K562 (cell line): Measurements from ENCODE around the gene HES5. TPM values are rescaled to one million over a fixed set of nuclear protein-coding genes. Genes with fewer than 3 reads are reported as not detected.

Experiments
- MLX ChIP-seq, 2 experiments: fragments of 450-650 bp in 1 of 2; sonication (generic) in 1 of 2; formaldehyde crosslinking; conservative IDR thresholded peaks; 2 replicates each; pipeline versions ENCODE4 v1.4.0 to v1.8.1; 2020 to 2022; ENCODE audit warnings: mild to moderate bottlenecking in 1 of 2, missing genetic modification reagents in 1 of 2
- ZNF407 ChIP-seq: fragments of 450-650 bp; IDR thresholded peaks from 2 replicates; pipeline ENCODE4 v1.6.1; 2016; ENCODE audit warnings: low read depth
- polyA plus RNA-seq, 8 experiments: library from polyadenylated mRNA; depleted of rRNA in 4 of 8; stranded (reverse) in 5 of 8; unstranded in 3 of 8; fragments of >200 nt; fragmentation: Nextera tagmentation in 2 of 8; fragmentation: Illumina TruSeq in 1 of 8; extraction: Ambion mirVana in 2 of 8; extraction: Trizol in 1 of 8; gene quantifications; 2 replicates each; pipeline versions ENCODE4 v1.2.1 to v1.2.3, GENCODE V29; 2011 to 2014; ENCODE audit warnings: inconsistent platforms in 1 of 8, missing spikeins in 1 of 8
- total RNA-seq, 7 experiments: library from RNA; depleted of rRNA in 6 of 7; stranded (reverse); fragments of >200 nt in 6 of 7; fragmentation: Illumina TruSeq in 2 of 7; extraction: Trizol in 2 of 7; gene quantifications; 2 replicates each; pipeline versions ENCODE4 v1.2.1 to v1.2.3, GENCODE V29; 2011 to 2021; ENCODE audit warnings: low replicate concordance in 1 of 7

Gene HES5
- total and polyA plus RNA-seq, 9 of the 15 experiments (the other 6 are each of a cell fraction or from before 2014, with no cell fraction given): not detected

- TF ChIP-seq ZNF407 (no peak), MLX (CRISPR knock-in tag; conservative IDR thresholded peaks at IDR 0.05) (no peak)
These were observed 24.7 kb upstream of the HES5 start (continued) for GRCh38 chr1:2554621-2555387.
